Colonic mucosa (tissue), 4 donors: ENCODE data around the gene JPT2. TPM values are rescaled to one million over a fixed set of nuclear protein-coding genes. Genes with fewer than 3 reads are reported as not detected.

Experiments
- DNase-seq: peaks from one replicate; pipeline ENCODE4 v3.0.0-alpha.2; 2020
- H3K27ac ChIP-seq: fragments of 200-600 bp; one replicate; pipeline ENCODE4 v1.8.0; 2021
- H3K27me3 ChIP-seq: fragments of 200-600 bp; one replicate; pipeline ENCODE4 v1.8.0; 2021
- H3K36me3 ChIP-seq: fragments of 200-600 bp; one replicate; pipeline ENCODE4 v1.8.0; 2021
- H3K4me1 ChIP-seq: fragments of 200-600 bp; one replicate; pipeline ENCODE4 v1.8.0; 2021; ENCODE audit warnings: mild to moderate bottlenecking
- H3K4me3 ChIP-seq: fragments of 200-600 bp; one replicate; pipeline ENCODE4 v1.8.0; 2021
- H3K9ac ChIP-seq, 2 donors: one replicate each; pipeline ENCODE4 v1.7.0; 2013; ENCODE audit warnings: control low read depth in 2 of 2, low read depth in 2 of 2, low read length in 2 of 2
- H3K9me3 ChIP-seq: fragments of 200-600 bp; one replicate; pipeline ENCODE4 v1.8.0; 2021
- CTCF ChIP-seq: fragments of 200-600 bp; IDR thresholded peaks from one replicate; pipeline ENCODE4 v1.8.0; 2022; ENCODE audit warnings: antibody characterized with exemption, mild to moderate bottlenecking
- intact Hi-C: fragments of 100-400 bp; cut with DNase I; formaldehyde crosslinking; loops from one replicate; pipeline ENCODE4 v1.14.1; 2022
- total RNA-seq, 2 donors: library from RNA; stranded (reverse); fragmentation: NEBNext Ultra II Directional in 1 of 2; extraction: Animal tissue kit (Norgen Biotek cat#: 25700) in 1 of 2; gene quantifications; one replicate each; pipeline ENCODE4 v1.2.1, GENCODE V29; 2021
- donor health status: healthy.
- donor health status: DM: no; HTN: no; CAD: no.
- donor health status: DM: no; HTN: no; CAD: no.

Gene JPT2
- total RNA-seq, 2 donors from 2014 or later, result 53.5 to 123 TPM

GRCh38 chr16:1691276-1691675 is 13.2 kb downstream of the JPT2 start:
- intact Hi-C loops, result no loop called here

GRCh38 chr16:1691956-1692355 is 13.9 kb downstream of the JPT2 start:
- no peak for TF ChIP-seq CTCF
- Histone ChIP-seq H3K9me3 (no peaks in the 10 kb centered on the region), H3K27ac (no peak overlapping the region), H3K4me1 (no peaks in the 10 kb centered on the region), H3K9ac (no peak overlapping the region), H3K27me3 (no peaks in the 10 kb centered on the region), H3K36me3 (peaks cover 8% of the 10 kb centered on the region), H3K4me3 (no peak overlapping the region)
- no peak for DNase-seq
- intact Hi-C loops, result no loop called here

More at GRCh38 chr16:1691276-1691675, 13.2 kb downstream of the JPT2 start:
- Histone ChIP-seq H3K4me3 (no peak overlapping the region), H3K27ac (no peak overlapping the region), H3K9ac (no peak overlapping the region), H3K9me3 (no peaks in the 10 kb centered on the region), H3K36me3 (peaks cover 8% of the 10 kb centered on the region), H3K27me3 (no peaks in the 10 kb centered on the region), H3K4me1 (no peaks in the 10 kb centered on the region)
- TF ChIP-seq CTCF, result no peak
- DNase-seq, result no peak

- Histone ChIP-seq H3K27me3 (no peaks in the 10 kb centered on the region), H3K9ac (no peak overlapping the region), H3K36me3 (peaks cover 8% of the 10 kb centered on the region), H3K9me3 (no peaks in the 10 kb centered on the region), H3K4me1 (no peaks in the 10 kb centered on the region), H3K4me3 (no peak overlapping the region), H3K27ac (no peak overlapping the region)
- no peak for TF ChIP-seq CTCF
- no peak for DNase-seq
- intact Hi-C loops, result no loop called here
Measured at GRCh38 chr16:1696863-1697262, 18.8 kb downstream of the JPT2 start.

GRCh38 chr16:1698680-1699079 is 20.6 kb downstream of the JPT2 start:
- H3K9ac ChIP-seq, result no peak overlapping the region
- H3K4me1 ChIP-seq, result no peaks in the 10 kb centered on the region
- intact Hi-C loops, result no loop called here
- H3K27me3 ChIP-seq, result no peaks in the 10 kb centered on the region
- no peak overlapping the region for H3K4me3 ChIP-seq
- TF ChIP-seq CTCF, result no peak
- no peak for DNase-seq
- H3K27ac ChIP-seq, result no peak overlapping the region
- peaks cover 8% of the 10 kb centered on the region for H3K36me3 ChIP-seq
- H3K9me3 ChIP-seq, result no peaks in the 10 kb centered on the region

- H3K9ac ChIP-seq, result no peak overlapping the region
- no peak for DNase-seq
- no peak overlapping the region for H3K4me3 ChIP-seq
- H3K4me1 ChIP-seq, result no peaks in the 10 kb centered on the region
- TF ChIP-seq CTCF, result no peak
- H3K36me3 ChIP-seq, result no peaks in the 10 kb centered on the region
- intact Hi-C loops, result no loop called here
- H3K9me3 ChIP-seq, result no peaks in the 10 kb centered on the region
- no peaks in the 10 kb centered on the region for H3K27me3 ChIP-seq
- H3K27ac ChIP-seq, result no peak overlapping the region
Measured at GRCh38 chr16:1700246-1700645, 22.2 kb downstream of the JPT2 start.
